NCI-H187 treated with DMSO at 0.1 percent for 48 hours (cell line): ENCODE results near the gene LTV1.
"Not testable (repeated sequence)": the region's sequence is repeated elsewhere in the genome, so short reads cannot be mapped to it uniquely, and the experiment has no call there.

ENCODE experiments used
- DNase-seq: peaks from one replicate; lab custom pipeline; 2025; lab: John Stamatoyannopoulos, UW

LTV1 gene

DNA sequence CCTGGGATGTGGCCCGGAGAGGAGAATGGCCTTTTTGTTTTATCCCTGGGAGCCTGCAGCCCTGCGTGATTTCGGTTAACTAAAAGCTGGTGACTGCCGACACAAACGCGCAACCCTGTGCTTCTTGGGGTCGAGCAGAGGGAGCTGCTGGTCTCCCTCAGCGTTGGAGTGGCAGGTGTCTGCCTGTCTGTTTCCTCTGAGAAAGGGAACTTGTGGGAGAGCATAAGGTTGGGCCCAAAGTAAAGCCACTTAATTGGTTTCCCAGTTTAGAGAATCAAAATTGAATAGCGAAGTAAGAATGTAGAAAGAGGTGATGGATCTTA, 500 bp downstream of the LTV1 start:
- DNase-seq: no peak

- no peak for DNase-seq
Observed at GRCh38 chr6:143844006-143844405, 868 bp downstream of the LTV1 start.

DNA sequence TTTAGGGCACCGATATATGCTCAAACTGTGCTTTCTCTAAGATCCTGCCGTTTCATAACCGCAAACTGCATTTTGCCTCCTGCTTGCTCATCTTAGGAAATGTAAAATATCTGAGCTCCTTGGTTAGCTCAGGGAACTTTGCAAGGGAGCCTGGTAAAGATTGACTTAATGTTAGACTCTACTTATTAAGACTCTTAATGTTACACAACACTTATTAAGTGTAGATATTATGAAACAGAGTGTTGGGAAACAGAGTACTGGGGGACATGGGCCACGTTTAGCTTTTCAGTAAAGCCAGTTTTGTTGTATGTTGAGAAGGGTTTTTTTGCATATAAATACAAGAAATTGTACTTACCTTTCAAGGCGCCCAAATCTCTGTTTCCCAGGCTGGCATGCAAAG, 1.9 kb downstream of the LTV1 start:
- no peak for DNase-seq

DNA sequence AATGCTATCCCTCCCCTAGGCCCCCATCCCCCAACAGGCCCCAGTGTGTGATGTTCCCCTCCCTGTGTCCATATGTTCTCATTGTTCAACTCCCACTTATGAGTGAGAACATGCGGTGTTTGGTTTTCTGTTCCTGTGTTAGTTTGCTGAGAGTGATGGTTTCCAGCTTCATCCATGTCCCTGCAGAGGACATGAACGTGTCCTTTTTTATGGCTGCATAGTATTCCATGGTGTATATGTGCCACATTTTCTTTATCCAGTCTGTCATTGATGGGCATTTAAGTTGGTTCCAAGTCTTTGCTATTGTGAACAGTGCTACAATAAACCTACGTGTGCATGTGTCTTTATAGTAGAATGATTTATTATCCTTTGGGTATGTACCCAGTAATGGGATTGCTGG, 8.6 kb downstream of the LTV1 start:
- not testable (repeated sequence) for DNase-seq

GRCh38 chr6:143855057-143855456, 11.9 kb downstream of the LTV1 start:
- DNase-seq: not testable (repeated sequence)

DNA sequence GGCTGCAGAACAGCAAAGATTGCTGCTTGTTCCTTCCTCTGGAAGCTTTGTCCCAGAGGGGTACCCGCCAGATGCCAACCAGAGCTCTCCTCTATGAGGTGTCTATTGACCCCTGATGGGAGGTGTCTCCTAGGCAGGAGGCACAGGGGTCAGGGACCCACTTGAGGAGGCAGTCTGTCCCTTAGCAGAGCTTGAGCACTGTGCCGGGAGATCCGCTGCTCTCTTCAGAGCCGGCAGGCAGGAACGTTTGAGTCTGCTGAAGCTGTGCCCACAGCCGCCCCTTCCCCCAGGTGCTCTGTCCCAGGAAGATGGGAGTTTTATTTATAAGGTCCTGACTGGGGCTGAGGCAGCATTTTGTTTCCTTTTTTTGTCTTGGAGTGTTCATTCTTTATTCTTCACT, 13.6 kb downstream of the LTV1 start:
- not testable (repeated sequence) for DNase-seq

DNA sequence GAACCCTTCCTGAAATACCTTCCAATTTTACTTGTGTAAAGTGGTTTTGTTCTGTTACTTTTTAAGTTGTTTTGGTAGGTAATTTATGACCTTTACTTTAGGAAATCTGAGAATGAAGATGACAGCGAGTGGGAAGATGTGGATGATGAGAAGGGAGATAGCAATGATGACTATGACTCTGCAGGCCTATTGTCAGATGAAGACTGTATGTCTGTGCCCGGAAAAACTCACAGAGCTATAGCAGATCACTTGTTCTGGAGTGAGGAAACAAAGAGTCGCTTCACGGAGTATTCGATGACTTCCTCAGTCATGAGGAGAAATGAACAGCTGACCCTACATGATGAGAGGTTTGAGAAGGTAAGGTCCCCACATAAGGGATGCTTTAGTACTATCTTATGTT, 14.5 kb downstream of the LTV1 start:
- DNase-seq: no peak

GRCh38 chr6:143859891-143860660, 16.9 kb downstream of the LTV1 start:
- DNase-seq: no peak

- no peak for DNase-seq
Observed at GRCh38 chr6:143863771-143864170, 20.6 kb downstream of the LTV1 start.

DNA sequence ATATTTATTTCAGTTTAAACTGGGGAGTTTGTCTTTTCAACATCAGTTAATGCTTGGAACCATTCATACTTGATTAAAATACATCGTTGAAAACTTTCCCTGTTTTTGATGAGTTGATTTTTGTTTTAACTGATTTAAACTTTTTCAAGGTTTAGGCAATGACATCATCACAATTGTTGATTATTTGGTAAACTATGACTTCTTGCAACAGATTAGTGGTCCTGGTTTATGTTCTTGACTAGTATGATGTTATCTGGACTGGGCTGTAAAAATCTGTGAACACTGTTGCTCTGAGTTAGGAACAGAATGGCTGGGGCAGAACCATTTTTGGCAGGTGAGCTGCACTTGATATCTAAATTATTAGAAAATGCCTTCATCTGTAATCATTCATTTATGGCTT, 21.1 kb downstream of the LTV1 start, which contains the start of gene ZC2HC1B:
Gene ZC2HC1B (plus strand): TSS at position 241 of the 400 bp plus-strand sequence. CDS start 66 bp downstream, at position 307.
- DNase-seq: no peak

DNA sequence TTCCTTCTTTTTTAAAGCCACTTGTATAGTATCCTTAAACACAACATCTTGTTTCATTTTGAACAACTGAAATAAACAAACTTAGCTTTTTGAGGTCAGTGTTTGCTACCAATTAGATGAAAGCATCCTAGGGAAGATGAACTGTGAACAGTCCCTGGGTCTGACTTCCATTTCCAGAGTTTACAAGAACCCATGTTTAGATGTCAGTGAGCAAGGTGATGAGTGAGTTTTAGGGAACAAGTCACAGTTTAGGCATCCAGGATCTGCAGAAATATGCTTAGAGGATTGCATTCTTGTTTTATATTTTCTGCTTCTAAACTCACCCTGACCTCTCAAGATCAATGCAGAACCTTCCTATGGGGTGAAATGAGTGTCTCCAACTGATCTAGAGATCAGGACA, 24.1 kb downstream of the LTV1 start:
- no peak for DNase-seq

DNA sequence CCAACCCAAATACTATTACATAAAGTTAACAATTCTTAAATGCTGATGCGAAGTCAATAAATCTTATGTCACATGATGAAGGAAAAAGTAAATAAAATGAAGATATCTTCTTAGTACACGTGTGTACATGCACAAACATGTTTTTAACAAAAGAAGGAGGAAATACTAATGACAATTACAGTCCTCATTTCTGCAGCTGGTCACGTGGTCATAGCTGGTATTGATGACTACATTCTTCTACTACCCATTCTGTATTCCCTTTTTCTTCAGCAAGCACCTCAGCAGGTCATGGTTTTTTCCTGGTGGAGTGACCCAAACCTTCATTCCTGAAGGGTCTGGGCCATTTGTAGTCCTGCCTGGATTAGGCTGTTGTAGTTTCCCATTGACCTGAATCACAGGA, 25.7 kb downstream of the LTV1 start:
- not testable (repeated sequence) for DNase-seq

- DNase-seq: not testable (repeated sequence)
Observed at GRCh38 chr6:143871202-143871730, 28.1 kb downstream of the LTV1 start.

- no peak for DNase-seq
Observed at GRCh38 chr6:143872201-143872600, 29.1 kb downstream of the LTV1 start.

GRCh38 chr6:143873600-143873999, 30.5 kb downstream of the LTV1 start:
- not testable (repeated sequence) for DNase-seq

DNA sequence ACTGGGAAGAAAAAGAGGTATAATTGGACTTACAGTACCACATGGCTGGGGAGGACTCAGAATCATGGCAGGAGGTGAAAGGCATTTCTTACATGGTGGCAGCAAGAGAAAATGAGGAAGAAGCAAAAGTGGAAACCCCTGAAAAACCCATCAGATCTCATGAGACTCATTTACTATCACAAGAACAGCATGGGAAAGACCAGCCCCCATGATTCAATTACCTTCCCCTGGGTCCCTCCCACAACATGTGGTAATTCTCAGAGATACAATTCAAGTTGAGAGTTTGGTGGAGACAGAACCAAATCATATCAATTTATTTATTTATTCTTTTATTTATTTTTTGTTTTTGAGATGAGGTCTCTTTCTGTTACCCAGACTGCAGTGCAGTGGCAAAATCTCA, 31.4 kb downstream of the LTV1 start:
- not testable (repeated sequence) for DNase-seq

GRCh38 chr6:143877584-143878271, 34.6 kb downstream of the LTV1 start:
- DNase-seq: no peak

- DNase-seq: no peak
Observed at GRCh38 chr6:143878272-143878760, 35.2 kb downstream of the LTV1 start.

GRCh38 chr6:143880412-143880811, 37.3 kb downstream of the LTV1 start:
- no peak for DNase-seq

- no peak for DNase-seq
Observed at GRCh38 chr6:143882401-143882930, 39.3 kb downstream of the LTV1 start.

GRCh38 chr6:143884216-143884900, 41.2 kb downstream of the LTV1 start:
- no peak for DNase-seq

DNA sequence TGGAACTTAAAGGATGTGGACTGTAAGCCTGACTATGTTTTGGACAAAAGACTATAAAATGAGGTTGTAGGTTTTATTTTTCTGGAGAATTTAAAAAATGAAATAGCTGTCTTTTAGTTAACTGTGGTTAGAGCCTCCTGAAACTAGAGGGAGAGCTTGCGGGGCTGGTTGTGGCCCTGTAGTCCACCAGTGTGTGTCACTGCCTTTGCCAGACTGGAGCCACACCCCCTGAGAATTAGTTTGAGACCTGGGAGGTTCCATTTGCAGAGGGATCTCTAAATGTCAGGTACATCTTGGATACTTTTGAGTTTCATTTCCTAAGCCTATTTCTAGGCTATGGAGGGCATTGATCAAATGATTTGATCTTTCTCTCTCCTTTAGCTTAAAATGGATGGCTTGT, 42.0 kb downstream of the LTV1 start:
- DNase-seq: no peak
